Fibroblast of the conjunctiva (primary cell): ENCODE results near the gene KCNAB3.

ENCODE experiments used
- DNase-seq: peaks from one replicate; pipeline ENCODE4 v3.0.0-alpha.2; 2010; ENCODE audit warnings: low read depth

KCNAB3 gene

DNA sequence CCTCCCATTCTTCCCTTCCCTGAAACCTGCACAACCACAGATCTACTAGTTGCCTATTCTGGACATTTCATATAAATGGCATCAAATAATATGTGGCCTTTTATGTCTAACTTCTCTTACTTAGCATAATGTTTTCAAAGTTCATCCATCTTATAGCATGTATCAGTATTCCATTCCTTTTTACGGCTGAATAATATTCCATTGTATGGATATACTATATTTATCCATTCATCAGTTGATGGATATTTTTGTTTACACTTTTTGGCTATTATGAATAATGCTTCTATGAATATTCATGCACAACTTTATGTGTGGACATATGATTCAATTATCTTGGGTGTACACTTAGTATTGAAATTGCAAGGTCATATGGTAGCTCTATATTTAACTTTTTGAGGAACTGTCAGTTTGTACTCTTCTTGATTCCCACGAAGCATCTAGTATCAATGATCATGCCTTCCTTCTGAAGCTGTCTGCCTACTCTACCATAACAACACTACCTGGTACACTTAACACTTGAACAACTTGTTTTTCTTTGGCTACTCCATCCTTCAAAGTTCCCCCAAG, 53.8 kb downstream of the KCNAB3 start:
- DNase-seq: no peak

DNA sequence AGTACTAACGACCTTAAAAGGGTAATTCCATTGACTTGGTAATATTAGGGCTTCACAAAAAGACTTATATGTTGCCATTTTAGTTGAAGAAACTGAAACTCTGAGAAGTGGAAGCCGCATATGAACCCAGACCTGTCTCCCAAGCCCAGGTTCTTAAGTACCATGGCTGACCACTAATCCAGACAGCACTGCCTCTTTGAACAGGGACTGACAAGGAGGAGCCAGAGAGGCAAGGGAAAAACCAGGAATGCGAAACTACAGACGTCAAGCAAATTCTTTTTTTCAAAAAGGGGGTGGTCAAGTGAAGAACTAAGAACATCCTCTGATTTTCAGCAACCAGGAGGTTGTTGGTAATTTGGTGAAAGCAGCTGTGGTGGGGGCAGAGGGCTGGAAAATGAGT, 56.6 kb downstream of the KCNAB3 start:
- no peak for DNase-seq
